Muscle of back (tissue), 10 donors: ENCODE measurements around the gene TNFRSF21. TPM values are rescaled to one million over a fixed set of nuclear protein-coding genes. Genes with fewer than 3 reads are reported as not detected.

ENCODE experiments used
- polyA plus RNA-seq, 10 donors: library from polyadenylated mRNA; unstranded; fragments of 120-200 nt; gene quantifications; one replicate each; pipeline ENCODE4 v1.2.1, GENCODE V29; 2013; ENCODE audit not compliant: insufficient read length in 10 of 10

TNFRSF21 gene
- polyA plus RNA-seq, 10 donors = 15.0 to 21.6 (median 17.5) TPM

Other genes with a start within 250 kb of the TNFRSF21 start
- 10 to 100 TPM in 8 of 10 donors, 1 to 10 TPM in 2; 9.3 to 14.1 (median 12.9) TPM for gene CD2AP, start 167.9 kb upstream of the TNFRSF21 start, polyA plus RNA-seq